Heart left ventricle (tissue), 13 donors: ENCODE data around the gene TPSAB1.
"Not testable (repeated sequence)": the region's sequence is repeated elsewhere in the genome, so short reads cannot be mapped to it uniquely, and the experiment has no call there.

ENCODE experiments used
- POLR2A ChIP-seq, 2 donors: fragments of 450-650 bp; IDR thresholded peaks; one replicate each; pipeline ENCODE4 v1.6.1; 2017; ENCODE audit warnings: antibody characterized with exemption in 2 of 2, mild to moderate bottlenecking in 2 of 2, moderate library complexity in 2 of 2
- TF ChIP-seq, protein P1 (sequence below), 12 donors: fragments of 200-600 bp; sonication (generic) in 4 of 12; IDR thresholded peaks; one replicate each; pipeline versions ENCODE4 v1.5.0 to v1.8.0; 2018 to 2022; ENCODE audit warnings: antibody characterized with exemption in 12 of 12, mild to moderate bottlenecking in 5 of 12
- donor health status: ischemic (EF 13 %, LVEDD 7.1; RV severe dilation, severe dysfunction).
- donor health status: DM: no; HTN: yes; CAD: no.
- donor health status: DM: no; HTN: no; CAD: no.
- donor health status: ischemic (EF 25% LVEDD 6.9; RV normal size, moderate dysfunction).
- donor health status: ischemic (EF 25% LVEDD 5.7; RV mildly dilated, moderate dysfunction).
- donor health status: ischemic (EF 35%, LVEDD 5.7; RV mildly dilated, moderate dysfunction).
- donor health status: nonischemic (EF 11% LVEDD 7.7; RV severe dilation, severe dysfunction).
- donor health status: DM: yes; HTN: yes; CAD: no.
- donor health status: PGD.
- donor health status: ischemic (EF 29% LVEDD 5.4; RV normal size, mild dysfunction).
- donor health status: nonischemic (EF 23%, LVEDD 6.1; RV moderate dilation, normal function).

- not testable (repeated sequence) for TF ChIP-seq POLR2A (IDR thresholded peaks at IDR 0.05)
- TF ChIP-seq, protein P1, sequence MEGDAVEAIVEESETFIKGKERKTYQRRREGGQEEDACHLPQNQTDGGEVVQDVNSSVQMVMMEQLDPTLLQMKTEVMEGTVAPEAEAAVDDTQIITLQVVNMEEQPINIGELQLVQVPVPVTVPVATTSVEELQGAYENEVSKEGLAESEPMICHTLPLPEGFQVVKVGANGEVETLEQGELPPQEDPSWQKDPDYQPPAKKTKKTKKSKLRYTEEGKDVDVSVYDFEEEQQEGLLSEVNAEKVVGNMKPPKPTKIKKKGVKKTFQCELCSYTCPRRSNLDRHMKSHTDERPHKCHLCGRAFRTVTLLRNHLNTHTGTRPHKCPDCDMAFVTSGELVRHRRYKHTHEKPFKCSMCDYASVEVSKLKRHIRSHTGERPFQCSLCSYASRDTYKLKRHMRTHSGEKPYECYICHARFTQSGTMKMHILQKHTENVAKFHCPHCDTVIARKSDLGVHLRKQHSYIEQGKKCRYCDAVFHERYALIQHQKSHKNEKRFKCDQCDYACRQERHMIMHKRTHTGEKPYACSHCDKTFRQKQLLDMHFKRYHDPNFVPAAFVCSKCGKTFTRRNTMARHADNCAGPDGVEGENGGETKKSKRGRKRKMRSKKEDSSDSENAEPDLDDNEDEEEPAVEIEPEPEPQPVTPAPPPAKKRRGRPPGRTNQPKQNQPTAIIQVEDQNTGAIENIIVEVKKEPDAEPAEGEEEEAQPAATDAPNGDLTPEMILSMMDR (IDR thresholded peaks at IDR 0.05): not testable (repeated sequence)
These were observed 930 bp upstream of the TPSAB1 start for GRCh38 chr16:1239575-1239974.
